ENCODE measurements around the gene KCTD7.
"Not testable (repeated sequence)": the region's sequence is repeated elsewhere in the genome, so short reads cannot be mapped to it uniquely, and the experiment has no call there.

KCTD7 gene

DNA sequence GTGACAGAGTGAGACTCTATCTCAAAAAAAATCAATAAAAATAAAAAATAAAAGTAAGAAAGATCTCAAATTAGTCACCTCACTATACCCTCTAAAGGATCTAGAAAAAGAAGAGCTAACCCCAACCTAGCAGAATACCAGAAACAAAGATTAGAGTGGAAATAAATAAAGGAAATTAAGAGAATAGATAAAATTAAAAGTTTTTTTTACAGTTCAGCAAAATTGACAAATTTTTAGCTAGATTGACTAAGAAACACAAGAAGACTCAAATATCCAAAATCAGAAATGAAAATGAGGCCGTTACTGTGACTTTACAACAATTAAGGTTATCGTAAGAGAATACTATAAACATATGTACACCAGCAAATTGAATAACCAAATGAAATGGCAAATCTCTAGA is 29.1 kb downstream of the KCTD7 start:
- Mint-ChIP-seq H3K27me3 (no peaks in the 10 kb centered on the region), H3K4me3 (no peak overlapping the region), H3K4me1 (peaks cover 21% of the 10 kb centered on the region), H3K9me3 (no peaks in the 10 kb centered on the region), H3K36me3 (peaks cover 10% of the 10 kb centered on the region), H3K27ac (no peak overlapping the region)
- no peak for ATAC-seq

- H3K36me3 Mint-ChIP-seq, result peaks cover 9% of the 10 kb centered on the region
- H3K9me3 Mint-ChIP-seq, result no peaks in the 10 kb centered on the region
- no peak overlapping the region for H3K27ac Mint-ChIP-seq
- H3K4me1 Mint-ChIP-seq, result peaks cover 10% of the 10 kb centered on the region
- no peak overlapping the region for H3K4me3 Mint-ChIP-seq
- no peaks in the 10 kb centered on the region for H3K27me3 Mint-ChIP-seq
- ATAC-seq, result no peak
Measured at GRCh38 chr7:66662646-66663264, 34.1 kb downstream of the KCTD7 start.

DNA sequence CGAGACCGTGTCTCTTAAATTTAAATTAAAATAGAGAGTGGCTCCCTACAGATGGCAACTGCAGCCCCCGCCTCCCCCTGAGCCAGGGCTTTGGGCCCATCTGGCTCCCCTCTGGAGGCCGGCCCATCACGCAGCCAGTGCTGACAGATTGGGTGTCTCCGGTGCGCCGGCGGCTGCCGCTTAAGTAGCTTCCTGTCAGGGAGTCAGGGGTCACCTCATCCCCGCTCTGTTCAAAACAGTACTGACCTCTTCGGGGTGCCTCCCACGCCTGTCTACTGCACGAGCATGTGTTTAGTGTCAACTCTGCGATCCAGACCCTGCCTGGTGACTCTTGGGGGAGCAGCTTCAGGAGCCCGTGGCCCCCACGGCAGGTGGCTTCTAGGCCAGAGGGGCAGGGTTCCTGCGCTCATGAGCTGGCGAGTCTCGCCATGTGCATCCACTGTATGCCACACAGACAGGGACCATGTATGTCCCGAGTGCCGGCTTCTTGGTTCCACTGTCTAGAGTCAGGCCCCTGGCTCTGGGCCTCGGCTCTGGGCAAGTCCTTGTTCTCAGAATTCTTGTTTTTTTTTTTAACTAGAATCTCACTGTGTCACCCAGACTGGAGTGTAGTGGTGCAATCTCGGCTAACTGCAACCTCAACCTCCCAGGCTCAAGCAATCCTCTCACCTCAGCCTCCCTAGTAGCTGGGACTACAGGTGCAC is 36.1 kb downstream of the KCTD7 start:
- Mint-ChIP-seq H3K4me3 (no peak overlapping the region), H3K36me3 (peaks cover 16% of the 10 kb centered on the region), H3K27ac (no peak overlapping the region), H3K9me3 (no peaks in the 10 kb centered on the region), H3K4me1 (peaks cover 10% of the 10 kb centered on the region), H3K27me3 (no peaks in the 10 kb centered on the region)
- ATAC-seq, result no peak

- peaks cover 10% of the 10 kb centered on the region for H3K4me1 Mint-ChIP-seq
- no peaks in the 10 kb centered on the region for H3K27me3 Mint-ChIP-seq
- no peak overlapping the region for H3K27ac Mint-ChIP-seq
- peaks cover 18% of the 10 kb centered on the region for H3K36me3 Mint-ChIP-seq
- no peak overlapping the region for H3K4me3 Mint-ChIP-seq
- no peak for ATAC-seq
- no peaks in the 10 kb centered on the region for H3K9me3 Mint-ChIP-seq
Measured at GRCh38 chr7:66666313-66666952, 37.8 kb downstream of the KCTD7 start.

DNA sequence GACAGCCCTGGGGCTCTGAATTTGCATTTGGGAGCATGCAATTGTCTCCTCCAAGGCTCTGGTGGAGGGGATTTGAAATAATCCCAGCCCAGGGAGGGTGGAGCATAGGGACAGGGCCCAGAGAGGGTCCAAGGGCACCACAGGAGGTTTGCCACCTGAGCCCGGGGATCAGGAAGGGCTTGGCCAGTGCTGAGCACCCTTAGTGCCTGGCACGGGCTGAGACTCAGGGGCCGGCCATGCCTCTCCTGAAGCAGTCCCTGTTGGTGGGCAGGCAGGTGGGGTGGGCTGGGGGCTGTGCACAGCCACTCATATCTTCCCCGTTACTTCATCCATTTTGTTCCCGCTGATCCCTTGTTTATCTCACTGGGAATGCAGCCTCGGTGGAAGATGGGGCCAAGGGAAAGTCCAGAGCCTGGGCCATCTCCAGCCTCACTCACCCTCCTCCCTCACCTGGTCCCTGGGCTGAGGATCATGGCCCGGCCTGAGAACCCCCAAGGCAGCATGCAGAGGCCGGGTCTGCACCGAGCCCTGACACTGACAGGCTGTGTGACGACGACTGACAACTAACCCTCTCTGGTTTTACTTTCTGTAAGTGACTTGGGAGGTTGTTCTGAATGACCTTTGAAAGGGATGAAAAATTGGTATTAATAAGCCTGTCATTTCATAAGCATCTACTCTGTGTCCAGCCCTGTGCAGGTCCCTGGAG is 38.5 kb downstream of the KCTD7 start:
- no peaks in the 10 kb centered on the region for H3K27me3 Mint-ChIP-seq
- H3K4me3 Mint-ChIP-seq, result no peak overlapping the region
- peaks cover 10% of the 10 kb centered on the region for H3K4me1 Mint-ChIP-seq
- no peaks in the 10 kb centered on the region for H3K9me3 Mint-ChIP-seq
- H3K27ac Mint-ChIP-seq, result no peak overlapping the region
- H3K36me3 Mint-ChIP-seq, result peaks cover 18% of the 10 kb centered on the region
- no peak for ATAC-seq

DNA sequence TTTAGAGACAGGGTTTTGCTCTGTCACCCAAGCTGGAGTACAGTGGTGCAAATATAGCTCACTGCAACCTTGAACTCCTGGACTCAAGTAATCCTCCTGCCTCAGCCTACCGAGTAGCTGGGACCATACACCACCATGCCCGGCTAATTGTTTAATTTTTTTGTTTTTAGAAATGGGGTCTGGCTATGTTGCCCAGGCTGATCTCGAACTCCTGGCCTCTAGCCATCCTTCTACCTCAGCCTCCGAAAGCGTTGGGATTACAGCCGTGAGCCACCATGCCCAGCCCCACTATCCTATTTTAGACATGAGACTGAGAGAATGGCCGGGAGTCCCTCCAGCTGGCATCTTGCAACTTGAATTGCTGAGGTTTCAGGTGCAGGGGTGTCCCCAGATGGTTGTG is 39.4 kb downstream of the KCTD7 start:
- no peak for ATAC-seq

GRCh38 chr7:66668677-66669076 is 40.0 kb downstream of the KCTD7 start:
- Mint-ChIP-seq H3K27ac (no peak overlapping the region), H3K27me3 (no peaks in the 10 kb centered on the region), H3K4me1 (peaks cover 10% of the 10 kb centered on the region), H3K9me3 (no peaks in the 10 kb centered on the region), H3K36me3 (peaks cover 18% of the 10 kb centered on the region), H3K4me3 (no peak overlapping the region)
- ATAC-seq, result no peak

More for the DNA sequence above, 39.4 kb downstream of the KCTD7 start:
- peaks cover 18% of the 10 kb centered on the region for H3K36me3 Mint-ChIP-seq
- no peaks in the 10 kb centered on the region for H3K9me3 Mint-ChIP-seq
- H3K27me3 Mint-ChIP-seq, result no peaks in the 10 kb centered on the region
- H3K4me3 Mint-ChIP-seq, result no peak overlapping the region
- H3K27ac Mint-ChIP-seq, result no peak overlapping the region
- peaks cover 10% of the 10 kb centered on the region for H3K4me1 Mint-ChIP-seq

DNA sequence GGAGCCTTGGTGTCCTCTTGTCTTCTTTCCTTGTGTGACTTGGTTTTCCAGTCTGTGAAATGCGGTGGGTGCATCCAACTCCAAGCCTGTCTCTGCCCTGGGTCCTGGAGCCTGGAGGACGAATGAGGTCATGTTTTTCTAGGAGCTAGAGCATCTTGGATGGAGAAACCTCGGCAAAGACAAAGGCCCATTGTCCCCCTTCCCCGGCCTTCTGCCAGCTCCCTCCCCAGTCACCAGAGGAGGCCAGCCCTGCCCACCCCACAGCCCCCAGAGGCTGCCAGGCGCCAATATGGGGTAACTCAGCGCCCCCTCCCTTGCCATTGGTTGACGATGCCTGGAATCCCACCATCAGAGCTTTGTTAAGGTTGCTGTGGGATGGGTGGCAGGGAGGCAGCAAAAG is 40.4 kb downstream of the KCTD7 start:
- Mint-ChIP-seq H3K27ac (no peak overlapping the region), H3K36me3 (peaks cover 14% of the 10 kb centered on the region), H3K27me3 (no peaks in the 10 kb centered on the region), H3K4me3 (no peak overlapping the region), H3K9me3 (no peaks in the 10 kb centered on the region), H3K4me1 (peaks cover 10% of the 10 kb centered on the region)
- ATAC-seq, result no peak

- Mint-ChIP-seq H3K9me3 (no peaks in the 10 kb centered on the region), H3K27me3 (no peaks in the 10 kb centered on the region), H3K4me1 (peaks cover 10% of the 10 kb centered on the region), H3K4me3 (no peak overlapping the region), H3K27ac (no peak overlapping the region), H3K36me3 (peaks cover 13% of the 10 kb centered on the region)
- no peak for ATAC-seq
Measured at GRCh38 chr7:66669496-66669895, 40.8 kb downstream of the KCTD7 start.

DNA sequence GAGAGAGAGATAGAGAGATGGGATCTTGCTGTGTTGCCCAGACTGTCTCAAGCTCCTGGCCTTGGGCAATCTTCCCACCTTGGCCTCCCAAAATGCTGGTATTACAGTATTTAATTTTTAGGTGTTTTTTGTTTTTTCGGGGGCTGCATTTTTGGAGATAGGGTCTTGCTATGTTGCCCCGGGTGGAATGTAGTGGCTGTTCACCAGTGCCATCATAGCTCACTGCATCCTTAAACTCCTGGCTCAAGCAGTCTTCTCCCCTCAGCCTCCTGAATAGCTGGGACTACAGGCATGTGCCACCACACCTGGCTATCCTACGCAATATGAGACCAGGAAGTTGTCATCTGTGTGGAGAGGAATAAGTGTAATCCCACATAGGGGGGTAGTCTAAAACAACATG is 42.4 kb downstream of the KCTD7 start:
- Mint-ChIP-seq H3K27me3 (no peaks in the 10 kb centered on the region), H3K36me3 (peaks cover 13% of the 10 kb centered on the region)
- ATAC-seq, result no peak

GRCh38 chr7:66671486-66671885 is 42.8 kb downstream of the KCTD7 start:
- H3K4me1 Mint-ChIP-seq, H3K27me3 Mint-ChIP-seq, H3K4me3 Mint-ChIP-seq, H3K27ac Mint-ChIP-seq, H3K9me3 Mint-ChIP-seq, ATAC-seq: not testable (repeated sequence)
- H3K36me3 Mint-ChIP-seq, result peaks cover 13% of the 10 kb centered on the region

More for the DNA sequence above, 42.4 kb downstream of the KCTD7 start:
- Mint-ChIP-seq H3K4me1 (no peaks in the 10 kb centered on the region), H3K9me3 (no peaks in the 10 kb centered on the region), H3K4me3 (no peak overlapping the region), H3K27ac (no peak overlapping the region)

GRCh38 chr7:66672432-66673123 is 43.9 kb downstream of the KCTD7 start:
- peaks cover 13% of the 10 kb centered on the region for H3K36me3 Mint-ChIP-seq
- H3K4me3 Mint-ChIP-seq, H3K9me3 Mint-ChIP-seq, H3K27ac Mint-ChIP-seq, H3K27me3 Mint-ChIP-seq, H3K4me1 Mint-ChIP-seq: not testable (repeated sequence)
- peak; percentile 79 for ATAC-seq

GRCh38 chr7:66673124-66673640 is 44.5 kb downstream of the KCTD7 start:
- not testable (repeated sequence) for H3K4me1 Mint-ChIP-seq, H3K9me3 Mint-ChIP-seq, H3K4me3 Mint-ChIP-seq, H3K27me3 Mint-ChIP-seq, H3K27ac Mint-ChIP-seq
- H3K36me3 Mint-ChIP-seq, result peaks cover 12% of the 10 kb centered on the region
- peak; percentile 85 for ATAC-seq

DNA sequence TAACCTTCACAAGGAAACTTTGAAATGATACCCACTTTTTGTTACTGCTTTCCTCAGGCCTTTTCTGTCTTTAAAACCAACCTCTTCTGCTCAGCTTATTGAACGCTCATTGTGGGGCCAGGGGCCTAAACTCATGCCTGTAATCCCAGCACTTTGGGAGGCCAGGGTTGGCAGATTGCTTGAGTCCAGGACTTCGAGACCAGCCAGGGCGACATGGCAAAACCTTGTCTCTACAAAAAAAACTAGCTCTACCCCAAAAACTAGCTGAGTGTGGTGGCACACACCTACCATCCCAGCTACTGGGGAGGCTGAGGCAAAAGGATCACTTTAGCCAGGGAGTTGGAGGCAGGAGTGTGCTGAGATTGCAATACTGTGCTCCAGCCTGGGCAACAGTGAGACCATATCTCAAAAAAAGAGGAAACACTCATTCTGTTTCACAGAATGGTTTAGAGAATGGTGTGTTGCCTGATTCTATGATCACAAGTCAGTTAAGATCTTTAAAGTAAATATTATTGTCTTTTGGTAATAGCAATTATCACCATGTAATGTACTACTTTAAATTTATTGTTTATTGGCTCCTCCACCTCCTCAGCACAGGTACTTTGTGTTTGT is 51.1 kb downstream of the KCTD7 start:
- no peaks in the 10 kb centered on the region for H3K27me3 Mint-ChIP-seq
- H3K36me3 Mint-ChIP-seq, result no peaks in the 10 kb centered on the region
- no peaks in the 10 kb centered on the region for H3K9me3 Mint-ChIP-seq
- H3K4me3 Mint-ChIP-seq, result no peak overlapping the region
- peaks cover 42% of the 10 kb centered on the region for H3K4me1 Mint-ChIP-seq
- peak overlapping the region; percentile 96 for H3K27ac Mint-ChIP-seq
- ATAC-seq, result no peak
